ENCODE data around the gene PCDH9.

PCDH9 gene

DNA sequence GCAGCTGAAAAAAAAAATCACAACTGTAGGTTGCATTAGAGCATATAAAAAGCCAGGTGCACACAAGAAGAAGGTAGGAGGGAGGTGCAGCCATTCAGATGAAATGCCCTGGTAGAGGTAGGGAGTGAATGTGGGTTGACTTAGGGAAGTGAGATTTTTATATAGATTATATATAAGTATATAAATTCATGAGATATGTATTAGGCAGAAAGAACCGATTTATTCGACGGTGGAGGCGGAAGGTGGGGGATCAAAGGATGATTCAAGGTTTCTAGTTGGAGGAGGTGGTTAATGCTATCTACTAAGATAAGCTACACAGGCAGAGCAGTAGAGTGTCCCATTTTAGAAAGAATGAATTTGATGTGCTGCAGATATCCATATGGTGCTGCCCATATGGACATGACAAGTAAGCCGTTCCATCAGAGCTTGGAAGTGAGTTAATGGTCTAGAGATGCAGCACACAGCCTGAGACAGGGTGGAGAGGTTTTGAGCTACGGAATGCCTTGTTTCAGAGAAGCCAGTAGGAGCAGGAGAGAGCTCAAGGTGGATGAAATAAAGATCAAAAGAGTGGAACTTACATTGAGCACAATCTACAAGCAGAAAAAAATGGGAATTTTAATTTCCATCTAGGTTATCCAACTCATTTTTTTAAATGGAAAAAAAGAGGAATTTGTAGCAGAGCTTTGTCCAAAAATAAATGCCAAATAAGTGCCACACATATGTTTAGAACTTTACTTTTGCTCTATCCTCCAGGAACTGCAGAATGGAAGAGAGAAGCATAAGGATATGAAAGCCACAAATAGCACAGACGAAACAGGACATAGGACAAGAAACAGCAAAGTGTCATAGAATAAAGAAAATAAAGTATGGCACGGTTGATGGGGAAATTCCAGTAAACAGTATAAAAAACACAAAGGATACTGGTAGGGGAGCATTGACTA lies 177.3 kb downstream of the PCDH9 start:
- H3K4me3 ChIP-seq (ENCODE audit: low read depth, low read length): no peak overlapping the region
- H3K27me3 ChIP-seq (replicated peaks): no peaks in the 10 kb centered on the region
- in situ Hi-C loops (cut with HindIII; ENCODE audit: low pct_ligation_motif_present, low sequenced_read_pairs): no loop called here
- TF ChIP-seq, protein P1, sequence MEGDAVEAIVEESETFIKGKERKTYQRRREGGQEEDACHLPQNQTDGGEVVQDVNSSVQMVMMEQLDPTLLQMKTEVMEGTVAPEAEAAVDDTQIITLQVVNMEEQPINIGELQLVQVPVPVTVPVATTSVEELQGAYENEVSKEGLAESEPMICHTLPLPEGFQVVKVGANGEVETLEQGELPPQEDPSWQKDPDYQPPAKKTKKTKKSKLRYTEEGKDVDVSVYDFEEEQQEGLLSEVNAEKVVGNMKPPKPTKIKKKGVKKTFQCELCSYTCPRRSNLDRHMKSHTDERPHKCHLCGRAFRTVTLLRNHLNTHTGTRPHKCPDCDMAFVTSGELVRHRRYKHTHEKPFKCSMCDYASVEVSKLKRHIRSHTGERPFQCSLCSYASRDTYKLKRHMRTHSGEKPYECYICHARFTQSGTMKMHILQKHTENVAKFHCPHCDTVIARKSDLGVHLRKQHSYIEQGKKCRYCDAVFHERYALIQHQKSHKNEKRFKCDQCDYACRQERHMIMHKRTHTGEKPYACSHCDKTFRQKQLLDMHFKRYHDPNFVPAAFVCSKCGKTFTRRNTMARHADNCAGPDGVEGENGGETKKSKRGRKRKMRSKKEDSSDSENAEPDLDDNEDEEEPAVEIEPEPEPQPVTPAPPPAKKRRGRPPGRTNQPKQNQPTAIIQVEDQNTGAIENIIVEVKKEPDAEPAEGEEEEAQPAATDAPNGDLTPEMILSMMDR (IDR thresholded peaks at IDR 0.05; ENCODE audit: low read depth, low read length, missing control alignments): no peak
- no peak for DNase-seq
- H3K27ac ChIP-seq: no peak overlapping the region
- H3K36me3 ChIP-seq (replicated peaks): no peaks in the 10 kb centered on the region

DNA sequence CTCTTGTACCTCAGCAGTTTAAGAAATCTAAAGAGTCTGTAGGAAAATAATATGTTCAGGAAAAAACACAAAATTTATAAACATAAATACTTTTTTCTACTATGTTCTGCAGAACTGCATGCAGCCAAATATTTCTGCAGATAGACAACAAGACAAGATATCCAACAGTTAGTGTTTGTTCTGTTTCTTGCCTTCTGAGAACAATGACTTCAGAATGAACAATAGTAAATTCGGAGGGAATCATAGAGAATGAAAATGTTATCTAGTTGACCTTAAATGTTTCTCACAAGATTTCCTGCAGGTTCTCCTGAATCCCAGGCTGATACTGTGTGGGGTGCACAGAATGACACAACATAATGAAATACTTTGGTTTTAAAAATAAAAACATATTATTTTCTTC lies 180.4 kb downstream of the PCDH9 start:
- Histone ChIP-seq H3K36me3 (replicated peaks) (no peaks in the 10 kb centered on the region), H3K27ac (no peak overlapping the region), H3K27me3 (replicated peaks) (no peaks in the 10 kb centered on the region), H3K4me3 (ENCODE audit: low read depth, low read length) (no peak overlapping the region)
- TF ChIP-seq, protein P1 (IDR thresholded peaks at IDR 0.05; ENCODE audit: low read depth, low read length, missing control alignments): no peak
- DNase-seq: no peak
- in situ Hi-C loops (cut with HindIII; ENCODE audit: low pct_ligation_motif_present, low sequenced_read_pairs): no loop called here

DNA sequence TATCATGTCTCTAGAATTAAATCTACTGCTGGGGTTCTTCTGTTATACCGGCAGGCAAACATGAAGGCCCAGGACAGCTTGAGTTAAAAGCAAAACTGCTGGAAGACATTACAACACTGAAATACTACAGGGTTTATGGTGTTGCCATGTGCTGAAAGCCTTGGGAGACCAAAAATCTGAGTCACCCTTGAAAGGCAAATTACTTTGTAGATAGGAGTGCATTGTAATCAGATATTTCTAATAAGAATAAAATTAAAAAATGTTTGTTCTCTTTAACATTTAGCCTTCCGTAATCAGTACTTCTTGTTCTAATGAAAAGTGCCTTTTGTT lies 181.3 kb downstream of the PCDH9 start:
- H3K27ac ChIP-seq: peak overlapping the region; percentile 99
- no peak overlapping the region for H3K4me3 ChIP-seq (ENCODE audit: low read depth, low read length)
- no peaks in the 10 kb centered on the region for H3K27me3 ChIP-seq (replicated peaks)
- in situ Hi-C loops (cut with HindIII; ENCODE audit: low pct_ligation_motif_present, low sequenced_read_pairs): no loop called here
- H3K36me3 ChIP-seq (replicated peaks): no peaks in the 10 kb centered on the region
- TF ChIP-seq, protein P1 (IDR thresholded peaks at IDR 0.05; ENCODE audit: low read depth, low read length, missing control alignments): no peak
- DNase-seq: peak; percentile 78

DNA sequence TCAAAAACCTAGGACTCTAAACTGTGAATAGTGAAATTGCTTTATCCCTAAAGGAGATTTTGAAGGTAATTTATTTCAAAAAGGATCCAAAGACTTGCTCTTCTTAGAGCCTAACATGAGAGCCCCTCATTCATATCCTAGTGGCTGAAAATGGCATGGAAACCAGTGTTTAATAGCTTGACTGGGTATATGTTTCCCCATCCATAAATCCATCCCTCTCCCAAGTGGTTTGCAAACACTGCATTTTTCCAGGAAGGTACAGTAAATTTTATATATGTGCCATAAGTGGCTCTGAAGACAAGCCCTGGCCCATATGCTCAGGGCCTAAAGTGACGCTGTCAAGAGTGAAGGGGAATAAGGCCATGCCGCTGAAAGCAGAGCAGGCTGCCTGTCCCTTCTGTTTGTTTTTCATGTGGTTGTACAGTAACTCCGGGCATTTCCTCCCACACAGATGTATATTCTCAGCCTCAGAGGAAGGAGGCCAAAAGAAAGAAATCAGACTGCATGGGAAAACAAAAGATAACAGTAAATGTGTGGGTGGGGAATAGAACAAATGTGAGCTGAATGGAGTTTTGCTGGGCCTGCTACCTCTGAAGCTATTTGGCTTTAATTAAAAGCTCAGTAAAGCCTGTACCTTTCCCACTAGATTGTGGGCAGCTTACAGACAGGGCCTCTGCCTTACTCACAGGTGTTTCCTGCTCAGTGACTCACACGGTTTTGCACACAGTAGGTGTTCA lies 181.9 kb downstream of the PCDH9 start:
- TF ChIP-seq, protein P1 (IDR thresholded peaks at IDR 0.05; ENCODE audit: low read depth, low read length, missing control alignments): peak; percentile 29
- in situ Hi-C loops (cut with HindIII; ENCODE audit: low pct_ligation_motif_present, low sequenced_read_pairs): no loop called here

DNA sequence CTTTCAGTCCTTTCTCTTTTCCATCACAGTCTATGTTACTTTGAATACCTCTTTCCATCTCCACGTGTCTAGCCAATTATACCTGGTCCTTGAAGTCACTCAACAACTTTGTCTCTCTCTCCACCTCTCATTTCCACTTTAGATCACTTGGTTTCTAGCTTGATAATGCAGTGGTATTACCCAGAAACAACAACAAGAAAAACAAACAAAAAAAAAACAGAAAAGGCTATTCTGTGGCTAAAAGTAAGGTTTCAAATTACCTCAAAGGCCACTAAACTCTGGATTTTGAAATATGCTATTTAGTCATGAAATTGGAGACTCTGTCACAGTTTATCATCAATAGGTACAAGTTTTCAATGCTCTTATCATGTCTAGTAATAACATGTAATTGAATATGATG lies 184.8 kb downstream of the PCDH9 start:
- H3K27ac ChIP-seq: no peak overlapping the region
- in situ Hi-C loops (cut with HindIII; ENCODE audit: low pct_ligation_motif_present, low sequenced_read_pairs): no loop called here

More for the DNA sequence above, 181.9 kb downstream of the PCDH9 start:
- Histone ChIP-seq H3K36me3 (replicated peaks) (no peaks in the 10 kb centered on the region), H3K27ac (peak overlapping the region; percentile 99), H3K27me3 (replicated peaks) (no peaks in the 10 kb centered on the region), H3K4me3 (ENCODE audit: low read depth, low read length) (no peak overlapping the region)
- DNase-seq: peak; percentile 93

More for the DNA sequence above, 184.8 kb downstream of the PCDH9 start:
- no peak for DNase-seq
- Histone ChIP-seq H3K4me3 (ENCODE audit: low read depth, low read length) (no peak overlapping the region), H3K36me3 (replicated peaks) (no peaks in the 10 kb centered on the region), H3K27me3 (replicated peaks) (no peaks in the 10 kb centered on the region)
- TF ChIP-seq, protein P1 (IDR thresholded peaks at IDR 0.05; ENCODE audit: low read depth, low read length, missing control alignments): no peak

Measured in brain microvascular endothelial cell (primary cell).